NOMO-1 treated with dmso at 0.1 percent for 144 hours (cell line): ENCODE measurements around the gene GJD3.
"Not testable (repeated sequence)": the region's sequence is repeated elsewhere in the genome, so short reads cannot be mapped to it uniquely, and the experiment has no call there.

ENCODE experiments used
- DNase-seq: peaks from one replicate; lab custom pipeline; 2025; ENCODE audit not compliant: unreplicated experiment; lab: John Stamatoyannopoulos, UW

GJD3 gene

DNA sequence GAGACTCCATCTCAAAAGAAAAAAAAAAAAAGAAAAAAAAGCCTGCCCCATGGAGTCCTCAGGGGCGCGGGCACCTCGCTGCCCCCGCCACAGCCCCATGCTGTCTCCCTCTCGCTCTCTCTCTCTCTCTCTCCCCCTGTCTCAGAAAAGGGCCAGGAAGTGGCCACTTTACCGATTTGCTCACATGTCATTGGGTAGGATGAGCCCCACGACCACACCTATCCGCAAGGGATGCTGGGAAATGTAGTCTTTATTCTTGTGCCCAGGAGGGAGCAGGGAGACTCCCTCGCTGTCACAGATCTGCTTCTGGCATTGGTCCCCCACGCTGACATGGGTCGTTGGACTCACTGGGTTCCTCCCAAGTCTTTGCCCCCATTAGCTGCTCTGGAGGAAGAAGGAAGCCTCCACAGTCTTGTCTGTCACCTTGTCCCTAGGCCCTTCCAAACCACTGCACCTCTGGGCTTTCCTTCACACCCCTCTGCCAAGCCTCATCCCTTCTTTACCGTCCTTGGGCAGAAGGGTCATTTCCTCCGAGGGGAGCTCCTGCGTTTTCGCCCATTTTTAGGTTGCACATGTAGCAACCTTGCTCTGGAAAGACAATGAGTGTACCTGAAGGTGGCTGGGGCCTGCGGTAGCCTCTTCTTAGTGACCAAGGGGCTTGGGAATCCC, 6.9 kb upstream of the GJD3 start:
- no peak for DNase-seq

DNA sequence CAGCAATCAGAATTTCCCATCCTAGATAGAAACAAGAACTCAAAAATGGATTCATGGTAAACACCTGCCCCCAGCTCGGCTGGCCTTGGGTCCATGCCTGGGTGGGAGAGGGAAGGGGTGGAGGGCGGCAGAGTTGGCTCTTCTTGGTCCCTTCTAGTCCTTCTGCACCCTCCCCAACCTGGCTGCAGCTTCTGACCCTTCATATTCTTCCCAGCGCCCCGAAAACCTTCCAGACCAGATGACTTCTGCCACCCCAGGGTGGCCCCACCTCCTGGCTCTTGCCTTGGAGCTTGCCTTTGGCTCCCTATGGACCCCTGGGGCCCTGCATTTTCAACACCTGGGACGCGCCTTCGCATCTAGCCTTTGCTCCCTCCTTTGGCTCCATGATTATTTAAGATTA, 5.4 kb upstream of the GJD3 start:
- no peak for DNase-seq

DNA sequence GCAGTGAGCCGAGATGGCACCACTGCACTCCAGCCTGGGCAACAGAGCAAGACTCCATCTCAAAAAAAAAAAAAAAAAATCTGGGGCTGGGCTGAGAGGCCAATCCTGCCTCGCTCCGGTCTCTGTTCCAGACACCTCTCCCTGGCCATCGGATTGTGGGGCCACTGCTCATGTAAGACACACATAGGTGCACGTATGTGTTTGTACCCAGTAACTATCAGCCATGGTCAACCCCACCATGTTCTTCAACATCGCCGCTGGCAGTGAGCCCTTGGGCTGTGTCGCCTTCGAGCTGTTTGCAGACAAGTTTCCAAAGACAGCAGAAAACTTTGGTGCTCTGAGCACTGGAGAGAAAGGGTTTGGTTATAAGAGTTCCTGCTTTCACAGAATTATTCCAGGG, 3.2 kb upstream of the GJD3 start:
- not testable (repeated sequence) for DNase-seq

DNA sequence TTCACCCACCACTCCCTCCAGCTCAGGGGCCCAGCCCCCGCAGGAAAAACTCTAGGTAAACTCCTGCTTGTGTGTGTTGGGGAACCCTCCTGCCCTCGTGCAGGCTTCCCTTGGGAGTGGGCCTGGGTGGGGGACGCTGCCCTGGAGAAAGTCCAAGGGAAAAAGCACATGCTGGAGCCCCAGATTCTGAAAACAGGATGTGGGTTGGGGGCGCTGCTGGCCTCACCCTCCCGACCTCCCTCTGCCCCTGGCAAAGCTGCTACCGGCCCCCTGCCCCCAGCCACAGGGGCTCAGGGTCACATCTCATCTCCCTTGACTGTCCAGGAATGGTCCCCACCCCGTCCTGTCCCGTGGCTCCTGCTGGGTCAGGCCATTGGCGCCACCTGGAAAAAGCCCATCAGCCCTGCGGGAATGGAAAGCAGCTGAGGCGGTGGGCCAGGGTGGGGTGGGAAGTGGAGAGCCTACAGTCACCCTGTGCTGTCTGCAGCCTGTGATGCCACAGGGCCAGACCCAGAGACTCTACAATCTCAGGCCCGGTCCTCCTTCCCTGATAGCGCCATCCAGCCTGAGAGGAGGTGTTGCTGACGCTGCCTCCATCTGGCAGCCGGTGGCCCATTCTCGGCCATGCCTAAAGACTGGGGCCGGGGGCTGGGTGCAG, 2.5 kb upstream of the GJD3 start:
- no peak for DNase-seq

DNA sequence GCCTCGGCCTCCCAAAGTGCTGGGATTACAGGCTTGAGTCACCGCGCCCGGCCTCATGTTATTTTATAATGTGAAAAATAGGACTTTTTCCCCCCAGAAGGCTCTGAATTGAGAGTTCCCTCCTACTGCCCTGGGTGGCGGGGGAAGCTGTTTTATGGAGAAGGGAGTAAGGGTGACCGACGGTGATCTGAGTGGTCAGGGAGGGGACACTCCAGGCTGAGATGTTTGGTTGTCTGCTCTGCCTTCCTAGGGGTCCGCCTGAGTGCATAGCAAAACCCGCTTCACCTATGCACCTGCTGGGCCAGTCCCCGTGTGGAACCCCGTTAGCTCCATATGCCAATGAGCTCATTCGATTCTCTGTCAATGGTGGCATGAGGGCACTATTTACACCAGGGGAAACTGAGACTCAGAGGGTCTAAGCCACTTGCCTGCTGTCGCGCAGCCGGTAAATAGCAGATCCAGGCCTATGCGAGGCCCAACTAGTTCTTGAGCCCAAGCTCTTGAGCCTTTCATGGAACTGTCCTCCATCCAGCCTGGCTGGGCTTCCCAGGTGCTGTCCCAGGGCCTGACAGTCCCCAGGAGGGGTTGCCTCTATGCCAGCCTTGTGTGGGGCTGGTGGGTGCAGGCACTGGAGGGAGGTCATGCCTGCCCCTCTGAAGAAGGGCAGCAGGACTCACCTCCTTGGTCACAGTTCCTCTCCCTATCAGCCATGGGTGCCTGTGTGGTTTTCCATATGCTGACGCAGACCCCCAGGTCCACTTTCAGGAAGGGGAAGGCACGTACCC, 1.7 kb upstream of the GJD3 start:
- DNase-seq = no peak

DNA sequence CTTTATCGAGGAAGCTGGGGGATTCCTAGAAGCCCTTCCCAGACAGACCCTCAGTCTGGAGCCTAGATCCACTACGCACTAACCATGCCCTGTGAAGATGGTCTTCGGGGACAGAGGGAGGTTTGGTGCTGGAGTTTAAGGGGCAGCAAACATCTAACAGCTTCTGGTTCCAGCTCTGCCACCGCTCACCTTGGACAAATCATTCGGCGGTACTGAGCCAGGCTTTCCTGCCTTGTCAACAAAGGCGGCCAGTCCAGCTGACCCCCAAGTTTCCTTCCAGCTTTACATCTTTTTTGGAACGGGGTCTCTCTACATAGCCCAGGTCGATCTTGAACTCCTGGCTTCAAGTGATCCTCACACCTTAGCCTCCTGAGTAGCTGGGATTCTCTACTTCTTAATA, 369 bp upstream of the GJD3 start:
- no peak for DNase-seq

DNA sequence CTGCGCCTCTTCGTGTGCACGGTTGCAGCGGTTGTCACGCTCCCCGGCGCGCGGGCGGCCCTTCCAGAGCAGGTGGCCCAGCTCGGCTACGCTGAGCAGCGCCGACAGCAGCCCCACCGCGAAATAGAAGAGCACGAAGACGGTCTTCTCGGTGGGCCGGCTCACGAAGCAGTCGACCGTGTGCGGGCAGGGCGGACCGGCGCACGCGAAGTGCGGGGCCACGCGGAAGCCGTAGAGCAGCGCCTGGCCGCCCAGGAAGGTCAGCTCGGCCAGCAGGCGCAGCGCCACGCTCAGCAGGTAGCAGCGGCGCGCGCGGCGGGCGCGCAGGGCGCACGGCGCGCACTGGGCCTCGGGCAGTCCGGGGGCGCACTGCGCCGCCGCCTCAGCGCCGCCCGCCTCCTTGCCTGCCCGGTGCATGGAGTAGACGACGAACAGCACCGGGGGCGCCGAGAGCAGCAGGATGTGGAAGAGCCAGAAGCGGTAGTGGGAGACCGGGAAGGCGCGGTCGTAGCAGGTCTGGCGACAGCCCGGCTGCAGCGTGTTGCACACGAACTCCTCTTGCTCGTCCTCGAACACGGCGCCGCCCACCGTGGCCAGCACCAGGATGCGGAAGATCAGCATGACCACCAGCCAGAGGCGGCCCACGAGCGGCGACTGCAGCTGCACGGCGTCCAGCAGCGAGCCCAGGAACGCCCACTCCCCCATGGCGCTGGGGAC, 1.3 kb downstream of the GJD3 start:
- DNase-seq = peak; percentile 20

DNA sequence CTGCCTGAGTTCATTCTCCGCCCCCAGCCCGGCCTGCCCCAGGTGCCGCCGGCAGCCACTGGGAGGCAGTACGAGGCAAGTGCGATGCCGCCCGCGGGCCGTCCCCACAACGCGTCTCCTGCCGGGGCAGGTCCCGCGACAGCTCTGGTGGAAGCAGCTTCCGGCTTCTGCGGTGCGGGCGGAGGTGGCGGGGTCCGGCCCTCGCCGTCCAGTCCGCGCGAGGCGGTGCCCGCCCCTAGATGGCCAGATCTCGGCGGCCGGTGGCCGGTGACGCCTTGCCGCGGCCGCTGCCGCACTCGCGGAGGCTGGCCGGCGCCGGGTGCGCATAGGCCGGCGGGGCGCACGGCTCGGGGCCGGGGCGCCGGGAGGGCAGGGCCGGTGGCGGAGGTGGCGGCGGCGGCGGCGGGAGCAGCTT, 1.8 kb downstream of the GJD3 start:
- DNase-seq = peak; percentile 83

DNA sequence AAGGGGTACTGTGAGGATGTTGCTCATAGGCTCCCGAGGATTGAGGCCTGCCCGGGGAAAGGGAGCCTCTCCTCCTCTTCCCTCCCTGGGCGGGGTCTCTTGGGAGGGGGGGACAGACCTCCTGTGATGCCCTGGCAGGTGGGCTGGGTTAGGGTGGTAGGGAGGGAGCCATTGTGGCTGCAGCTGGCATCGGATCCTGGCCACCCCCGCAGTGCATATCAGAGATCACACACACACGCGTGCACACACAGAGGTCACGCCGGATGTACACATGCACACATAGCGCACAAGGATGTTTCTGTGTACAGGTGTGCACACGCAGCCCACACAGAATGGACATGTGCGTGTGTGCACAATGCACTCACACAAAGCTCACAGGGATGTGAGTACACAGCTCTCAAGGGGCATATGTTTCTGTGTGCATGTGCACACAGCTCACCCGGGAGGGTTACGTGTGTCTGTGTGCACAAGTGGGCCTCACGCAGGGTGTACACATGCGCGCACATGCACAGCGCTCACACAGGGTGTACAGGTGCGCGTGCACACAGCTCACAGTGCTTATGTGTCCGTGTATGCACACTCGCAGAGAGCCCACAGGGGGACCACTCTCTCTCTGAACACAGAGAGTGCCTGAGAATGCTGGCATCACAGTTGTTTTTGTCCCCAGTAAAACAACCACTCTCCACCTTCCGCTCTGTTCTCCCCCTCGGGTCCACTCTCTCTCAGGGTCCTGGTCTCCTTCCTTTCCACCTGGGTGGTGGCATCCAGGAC, 2.4 kb downstream of the GJD3 start:
- no peak for DNase-seq

DNA sequence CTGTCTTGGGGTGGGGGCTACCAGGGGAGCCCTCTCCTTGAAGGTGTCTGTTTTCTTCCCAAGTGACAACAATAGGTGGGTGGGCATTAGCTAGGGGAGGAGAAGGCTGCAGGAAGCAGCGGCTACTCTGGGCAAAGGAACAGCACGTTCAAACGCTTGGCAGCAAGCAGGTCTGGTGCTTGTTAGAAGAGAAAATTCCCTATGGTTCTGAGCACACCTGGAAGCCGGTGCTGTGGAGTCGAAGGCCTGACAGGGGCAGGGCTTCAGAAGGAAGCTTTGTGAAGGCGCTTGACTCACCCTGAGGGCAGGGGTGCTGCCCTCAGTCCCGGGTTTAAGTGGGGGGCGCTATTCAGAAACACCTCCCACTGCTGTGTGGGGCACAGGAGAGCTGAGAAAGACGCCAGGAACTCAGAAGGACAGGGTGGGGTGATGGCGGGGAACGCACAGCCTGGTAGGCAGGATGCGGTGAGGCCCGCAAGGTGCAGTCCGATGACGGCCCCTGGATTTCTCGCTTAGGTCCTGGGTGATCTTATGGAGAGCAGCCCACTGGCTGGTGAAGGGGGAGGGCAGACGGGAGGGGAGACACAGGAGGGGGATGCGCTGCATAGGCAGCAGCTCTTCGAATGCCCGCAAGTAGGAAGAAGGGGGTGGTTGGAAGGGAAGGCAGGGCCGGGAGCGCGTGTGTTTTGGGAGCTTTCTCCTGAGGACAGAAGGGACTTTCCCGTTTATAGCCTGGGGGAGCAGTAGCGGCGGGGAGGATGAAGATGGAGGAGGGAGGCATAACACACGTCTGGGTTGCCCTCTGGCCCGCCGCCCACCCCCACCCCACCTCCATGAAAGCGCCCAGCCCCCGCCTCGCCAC, 3.2 kb downstream of the GJD3 start:
- no peak for DNase-seq

DNA sequence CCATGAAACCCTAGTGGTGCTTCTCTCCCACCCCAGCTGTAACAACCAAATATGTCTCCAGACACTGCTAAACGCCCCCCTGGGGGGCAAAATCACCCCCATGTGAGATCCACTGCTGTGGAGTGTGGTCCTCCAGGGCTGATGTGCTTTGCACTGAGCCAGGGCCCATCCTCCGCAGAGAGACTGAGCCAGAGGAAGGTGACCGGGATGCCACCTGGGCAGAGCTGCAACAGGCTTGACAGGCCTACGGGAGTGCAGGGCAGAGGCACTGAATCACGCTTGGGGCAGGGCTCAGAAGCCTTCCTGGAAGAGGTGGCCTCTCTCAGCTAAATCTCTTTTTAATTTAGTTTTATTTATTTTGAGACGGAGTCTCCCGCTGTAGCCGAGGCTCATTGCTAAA, 4.4 kb downstream of the GJD3 start:
- DNase-seq = no peak

DNA sequence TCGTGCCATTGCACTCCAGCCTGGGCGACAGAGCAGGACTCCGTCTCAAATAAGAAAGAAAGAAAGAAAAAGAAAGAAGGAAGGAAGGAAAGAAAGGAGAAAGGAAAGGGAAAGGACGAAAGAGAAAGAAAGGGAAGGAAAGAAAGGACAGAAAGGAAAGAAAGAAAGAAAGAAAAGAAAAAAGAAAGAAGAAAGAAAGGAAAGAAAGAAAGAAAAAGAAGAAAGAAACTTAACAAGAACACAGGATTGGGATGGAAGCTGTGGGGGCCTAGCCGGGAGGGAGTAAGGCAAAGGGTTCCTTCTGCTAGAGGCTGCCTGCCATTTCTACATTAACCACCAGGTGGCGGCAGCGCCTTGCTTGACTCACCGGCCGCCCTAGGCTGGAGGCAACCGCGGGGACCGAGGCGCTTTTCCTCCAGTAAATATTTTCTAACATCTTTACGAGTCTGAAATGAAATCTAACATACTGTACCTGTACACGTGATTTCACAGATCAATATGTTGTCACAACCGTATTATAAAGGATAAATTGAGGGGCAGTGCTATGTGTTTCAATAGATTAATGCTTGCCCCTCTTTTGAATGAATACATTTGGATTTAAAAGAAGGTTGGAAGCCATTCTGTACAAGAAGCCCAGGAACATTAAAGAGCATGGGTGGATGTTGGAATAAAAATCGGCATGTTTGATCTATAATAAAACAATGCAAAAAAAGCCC, 6.1 kb downstream of the GJD3 start:
- peak; percentile 78 for DNase-seq

DNA sequence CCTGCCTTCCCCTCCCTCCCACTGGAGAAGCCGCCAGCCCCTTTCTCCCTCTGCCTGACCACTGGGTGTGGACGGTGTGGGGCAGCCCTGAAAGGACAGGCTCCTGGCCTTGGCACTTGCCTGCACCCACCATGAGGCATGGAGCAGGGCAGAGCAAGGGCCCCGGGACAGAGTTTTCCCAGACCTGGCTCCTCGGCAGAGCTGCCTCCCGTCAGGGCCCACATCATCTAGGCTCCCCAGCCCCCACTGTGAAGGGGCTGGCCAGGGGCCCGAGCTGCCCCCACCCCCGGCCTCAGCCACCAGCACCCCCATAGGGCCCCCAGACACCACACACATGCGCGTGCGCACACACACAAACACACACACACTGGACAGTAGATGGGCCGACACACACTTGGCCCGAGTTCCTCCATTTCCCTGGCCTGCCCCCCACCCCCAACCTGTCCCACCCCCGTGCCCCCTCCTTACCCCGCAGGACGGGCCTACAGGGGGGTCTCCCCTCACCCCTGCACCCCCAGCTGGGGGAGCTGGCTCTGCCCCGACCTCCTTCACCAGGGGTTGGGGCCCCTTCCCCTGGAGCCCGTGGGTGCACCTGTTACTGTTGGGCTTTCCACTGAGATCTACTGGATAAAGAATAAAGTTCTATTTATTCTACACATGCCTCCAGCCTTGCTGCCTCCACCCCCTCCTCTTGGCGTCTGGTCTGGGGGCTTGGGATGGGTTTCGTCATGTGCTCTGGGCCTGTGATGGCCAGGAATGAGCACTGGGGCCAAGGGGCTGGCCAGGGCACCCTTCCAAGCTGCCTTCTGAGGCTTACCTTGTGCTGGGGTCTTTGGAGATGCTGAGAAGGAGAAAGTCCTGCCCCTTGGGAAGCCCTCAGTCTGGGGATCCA, 7.3 kb downstream of the GJD3 start:
- DNase-seq = no peak

DNA sequence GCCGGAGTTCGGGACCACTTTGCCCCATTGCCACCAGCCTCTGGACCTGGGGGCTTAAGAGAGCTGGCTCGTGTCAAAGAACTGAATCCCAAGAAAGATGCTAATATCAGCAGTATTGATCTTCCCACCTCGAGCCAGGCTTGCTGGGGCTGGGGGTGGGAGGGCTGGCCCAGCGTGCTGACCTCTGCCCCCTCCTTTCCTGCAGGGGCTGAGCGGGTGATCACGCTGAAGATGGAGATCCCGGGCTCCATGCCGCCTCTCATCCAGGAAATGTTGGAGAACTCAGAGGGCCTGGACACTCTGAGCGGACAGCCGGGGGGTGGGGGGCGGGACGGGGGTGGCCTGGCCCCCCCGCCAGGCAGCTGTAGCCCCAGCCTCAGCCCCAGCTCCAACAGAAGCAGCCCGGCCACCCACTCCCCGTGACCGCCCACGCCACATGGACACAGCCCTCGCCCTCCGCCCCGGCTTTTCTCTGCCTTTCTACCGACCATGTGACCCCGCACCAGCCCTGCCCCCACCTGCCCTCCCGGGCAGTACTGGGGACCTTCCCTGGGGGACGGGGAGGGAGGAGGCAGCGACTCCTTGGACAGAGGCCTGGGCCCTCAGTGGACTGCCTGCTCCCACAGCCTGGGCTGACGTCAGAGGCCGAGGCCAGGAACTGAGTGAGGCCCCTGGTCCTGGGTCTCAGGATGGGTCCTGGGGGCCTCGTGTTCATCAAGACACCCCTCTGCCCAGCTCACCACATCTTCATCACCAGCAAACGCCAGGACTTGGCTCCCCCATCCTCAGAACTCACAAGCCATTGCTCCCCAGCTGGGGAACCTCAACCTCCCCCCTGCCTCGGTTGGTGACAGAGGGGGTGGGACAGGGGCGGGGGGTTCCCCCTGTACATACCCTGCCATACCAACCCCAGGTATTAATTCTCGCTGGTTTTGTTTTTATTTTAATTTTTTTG, 8.5 kb downstream of the GJD3 start:
- DNase-seq = no peak

DNA sequence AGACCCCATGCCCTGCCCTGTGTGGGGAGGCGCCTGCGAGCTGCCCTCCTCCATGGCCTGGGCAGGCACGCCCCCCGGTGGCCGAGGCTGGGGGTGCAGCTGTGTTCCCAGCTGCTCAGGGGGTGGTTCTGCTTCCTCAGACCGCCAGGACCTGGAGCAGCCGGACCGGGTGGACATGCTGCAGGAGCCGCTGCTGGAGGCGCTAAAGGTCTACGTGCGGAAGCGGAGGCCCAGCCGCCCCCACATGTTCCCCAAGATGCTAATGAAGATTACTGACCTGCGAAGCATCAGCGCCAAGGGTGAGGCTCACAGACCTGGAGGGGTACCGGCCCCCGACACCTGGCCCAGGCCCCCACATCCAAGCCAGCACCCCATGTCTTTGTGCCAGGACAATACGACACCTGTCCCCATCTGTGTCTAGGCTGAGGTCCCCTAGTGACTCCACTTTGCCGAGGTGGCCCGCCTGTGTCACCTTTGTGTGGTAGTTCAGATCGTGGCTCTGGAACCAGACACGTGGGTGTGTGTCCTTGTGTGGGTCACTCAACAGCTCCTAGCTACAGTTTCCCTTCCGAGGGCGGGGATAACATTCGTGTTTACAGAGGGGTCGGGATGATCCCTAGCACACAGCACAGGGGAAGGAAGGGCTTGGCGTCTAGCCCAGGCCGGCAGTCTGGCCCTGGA, 9.3 kb downstream of the GJD3 start:
- peak; percentile 28 for DNase-seq
